Right cardiac atrium (tissue), 5 donors: ENCODE results near the gene NPFFR1. TPM values are rescaled to one million over a fixed set of nuclear protein-coding genes. Genes with fewer than 3 reads are reported as not detected.
"Not testable (repeated sequence)": the region's sequence is repeated elsewhere in the genome, so short reads cannot be mapped to it uniquely, and the experiment has no call there.

Experiments used
- ATAC-seq, 2 donors: fragments of 200-7000 bp; cut with Tn5 transposase; one replicate each; pipeline versions ENCODE4 v1.8.0 to v1.9.1; 2020; ENCODE audit warnings: moderate library complexity in 2 of 2, mild to moderate bottlenecking in 1 of 2
- DNase-seq, 3 donors: peaks; one replicate each; pipeline ENCODE4 v3.0.0-alpha.2; 2020
- H3K27ac ChIP-seq: one replicate; pipeline ENCODE4 v1.5.1; 2013; ENCODE audit warnings: mild to moderate bottlenecking, low read length, control low read depth, moderate library complexity
- H3K27me3 ChIP-seq: one replicate; pipeline ENCODE4 v1.6.1; 2013; ENCODE audit not compliant: control insufficient read depth, insufficient read depth
- H3K4me1 ChIP-seq: one replicate; pipeline ENCODE4 v1.6.1; 2013; ENCODE audit warnings: low read length; ENCODE audit not compliant: control insufficient read depth, insufficient read depth
- H3K4me3 ChIP-seq: one replicate; pipeline ENCODE4 v1.5.1; 2013; ENCODE audit warnings: low read length, control low read depth
- H3K9me3 ChIP-seq: one replicate; pipeline ENCODE4 v1.6.1; 2013; ENCODE audit warnings: low read length; ENCODE audit not compliant: control insufficient read depth
- WGBS: extraction: QIAGEN DNeasy Blood & Tissue Kit; methylation state at CpG from one replicate; pipeline ENCODE4 v1.1.7; 2013; 5-methylcytosine and 5-hydroxymethylcytosine counted together
- intact Hi-C, 4 donors: fragments of 100-400 bp; cut with DNase I; formaldehyde crosslinking; loops; one replicate each; pipeline versions ENCODE4 v1.11.0 to v1.14.0; 2022 to 2023
- polyA plus RNA-seq: library from polyadenylated mRNA; stranded (reverse); fragments of 200-250 nt; gene quantifications from one replicate; pipeline ENCODE4 v1.2.3, GENCODE V29; 2013
- total RNA-seq, 4 donors: library from RNA; stranded (reverse); fragmentation: NEBNext Ultra II Directional; extraction: Animal tissue kit (Norgen Biotek cat#: 25700); gene quantifications; one replicate each; pipeline ENCODE4 v1.2.1, GENCODE V29; 2021
- donor health status: healthy with polysubstance abuse.
- donor health status: DM: no; HTN: yes; CAD: no.
- donor health status: DM: no; HTN: no; CAD: no.
- donor health status: DM: no; HTN: yes; CAD: no; lungs with severe emphysema.
- donor health status: DM: yes; HTN: yes; CAD: no.

The NPFFR1 gene
- total and polyA plus RNA-seq, 5 donors = 0.02 to 0.03 TPM; not detected in 3

- no peak overlapping the region for H3K4me3 ChIP-seq
- no peaks in the 10 kb centered on the region for H3K9me3 ChIP-seq
- 46% methylated on average over 40 of the region's 40 CpGs for WGBS
- H3K4me1 ChIP-seq = peaks cover 4% of the 10 kb centered on the region
- intact Hi-C loops = no loop called here
- peak in 1 of 3 donors; percentile 56 for DNase-seq
- ATAC-seq = peak in 1 of 2 donors; percentile 37
- no peak overlapping the region for H3K27ac ChIP-seq
- H3K27me3 ChIP-seq = no peaks in the 10 kb centered on the region
Observed at GRCh38 chr10:70254778-70255328, 29.0 kb downstream of the NPFFR1 start.

- Histone ChIP-seq H3K27ac (no peak overlapping the region), H3K4me3 (no peak overlapping the region), H3K4me1 (peaks cover 4% of the 10 kb centered on the region), H3K27me3 (no peaks in the 10 kb centered on the region), H3K9me3 (no peaks in the 10 kb centered on the region)
- intact Hi-C loops = no loop called here
- DNase-seq (no peak), ATAC-seq (no peak)
- WGBS = 81% methylated on average over 14 of the region's 14 CpGs
Observed at GRCh38 chr10:70253878-70254765, 29.7 kb downstream of the NPFFR1 start.

GRCh38 chr10:70250961-70251680, 32.7 kb downstream of the NPFFR1 start:
- no peak for ATAC-seq
- no peaks in the 10 kb centered on the region for H3K27me3 ChIP-seq
- H3K27ac ChIP-seq = no peak overlapping the region
- no peak overlapping the region for H3K4me3 ChIP-seq
- 89% methylated on average over 11 of the region's 11 CpGs for WGBS
- H3K4me1 ChIP-seq = peaks cover 4% of the 10 kb centered on the region
- no peak for DNase-seq
- no peaks in the 10 kb centered on the region for H3K9me3 ChIP-seq
- intact Hi-C loops = no loop called here

GRCh38 chr10:70247360-70247759, 36.4 kb downstream of the NPFFR1 start:
- H3K4me3 ChIP-seq = no peak overlapping the region
- 71% methylated on average over 6 of the region's 6 CpGs for WGBS
- intact Hi-C loops = no loop called here
- ATAC-seq = no peak
- H3K4me1 ChIP-seq = no peaks in the 10 kb centered on the region
- no peak for DNase-seq
- H3K9me3 ChIP-seq = no peaks in the 10 kb centered on the region
- H3K27me3 ChIP-seq = no peaks in the 10 kb centered on the region
- H3K27ac ChIP-seq = no peak overlapping the region

GRCh38 chr10:70241081-70241480, 42.7 kb downstream of the NPFFR1 start:
- no peak for ATAC-seq
- intact Hi-C loops = no loop called here
- Histone ChIP-seq H3K27me3 (no peaks in the 10 kb centered on the region), H3K9me3 (no peaks in the 10 kb centered on the region), H3K4me3 (no peak overlapping the region), H3K4me1 (no peaks in the 10 kb centered on the region), H3K27ac (no peak overlapping the region)
- WGBS = 98% methylated on average over 3 of the region's 3 CpGs
- no peak for DNase-seq

- H3K27me3 ChIP-seq, H3K4me1 ChIP-seq, H3K4me3 ChIP-seq, intact Hi-C loops, ATAC-seq, H3K27ac ChIP-seq, H3K9me3 ChIP-seq: not testable (repeated sequence)
- peak in 1 of 3 donors; percentile 59 for DNase-seq
- WGBS = 88% methylated on average over 21 of the region's 21 CpGs
Observed at GRCh38 chr10:70239986-70240385, 43.8 kb downstream of the NPFFR1 start.

GRCh38 chr10:70239077-70239976, 44.5 kb downstream of the NPFFR1 start:
- ATAC-seq, H3K27me3 ChIP-seq, intact Hi-C loops, H3K4me3 ChIP-seq, H3K4me1 ChIP-seq, H3K9me3 ChIP-seq, H3K27ac ChIP-seq: not testable (repeated sequence)
- DNase-seq = peak in 1 of 3 donors; percentile 56
- WGBS = 95% methylated on average over 55 of the region's 55 CpGs

GRCh38 chr10:70237958-70238536, 45.8 kb downstream of the NPFFR1 start:
- H3K27me3 ChIP-seq, ATAC-seq, DNase-seq, H3K4me1 ChIP-seq, H3K4me3 ChIP-seq, intact Hi-C loops, H3K27ac ChIP-seq, H3K9me3 ChIP-seq: not testable (repeated sequence)
- WGBS = 55% methylated on average over 6 of the region's 6 CpGs

GRCh38 chr10:70234668-70235447, 48.9 kb downstream of the NPFFR1 start:
- peak in 1 of 3 donors; percentile 54 for DNase-seq
- ATAC-seq = peak; percentile 10 to 26
- WGBS = 79% methylated on average over 18 of the region's 18 CpGs
- no peaks in the 10 kb centered on the region for H3K4me1 ChIP-seq
- H3K27ac ChIP-seq = no peak overlapping the region
- no peaks in the 10 kb centered on the region for H3K9me3 ChIP-seq
- no peak overlapping the region for H3K4me3 ChIP-seq
- no peaks in the 10 kb centered on the region for H3K27me3 ChIP-seq
- intact Hi-C loops = no loop called here

- intact Hi-C loops = no loop called here
- no peaks in the 10 kb centered on the region for H3K27me3 ChIP-seq
- peak overlapping the region; percentile 44 for H3K4me3 ChIP-seq
- peak overlapping the region; percentile 76 for H3K27ac ChIP-seq
- ATAC-seq (no peak), DNase-seq (no peak)
- 26% methylated on average over 8 of the region's 8 CpGs for WGBS
- no peaks in the 10 kb centered on the region for H3K4me1 ChIP-seq
- no peaks in the 10 kb centered on the region for H3K9me3 ChIP-seq
Observed at GRCh38 chr10:70233939-70234300, 49.9 kb downstream of the NPFFR1 start.
